ENCODE measurements around the gene FOSB.
"Not testable (repeated sequence)": the region's sequence is repeated elsewhere in the genome, so short reads cannot be mapped to it uniquely, and the experiment has no call there.

The FOSB gene

DNA sequence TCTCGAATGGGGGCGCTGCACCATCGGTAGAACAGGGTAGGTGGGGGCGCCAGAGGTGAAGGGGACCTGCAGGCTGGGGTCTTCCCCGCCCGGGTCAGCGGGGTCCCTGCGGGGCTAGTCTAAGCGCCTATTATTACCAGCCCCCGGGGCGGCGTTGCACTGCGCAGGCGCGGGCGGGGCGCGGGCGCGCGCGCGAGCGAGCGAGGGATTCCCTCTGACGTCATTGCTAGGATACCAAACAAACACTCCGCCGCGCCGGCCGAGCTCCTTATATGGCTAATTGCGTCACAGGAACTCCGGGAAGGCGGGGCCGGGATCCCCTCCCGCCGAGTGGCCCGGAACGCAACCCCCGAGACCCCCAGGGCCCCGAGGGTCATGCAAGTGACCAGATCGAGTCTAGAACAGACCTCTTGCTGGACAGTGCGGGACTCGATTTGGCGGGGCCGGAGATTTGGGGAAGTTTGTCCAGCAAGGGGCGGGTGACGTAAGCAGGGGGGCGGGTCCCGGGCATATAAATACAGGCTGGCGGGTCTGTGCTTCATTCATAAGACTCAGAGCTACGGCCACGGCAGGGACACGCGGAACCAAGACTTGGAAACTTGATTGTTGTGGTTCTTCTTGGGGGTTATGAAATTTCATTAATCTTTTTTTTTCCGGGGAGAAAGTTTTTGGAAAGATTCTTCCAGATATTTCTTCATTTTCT is at the start of gene FOSB:
Gene FOSB, plus strand, starts transcription at position 541 of the 703 bp plus-strand sequence. CDS start 591 bp downstream, outside the sequence.
- peak; percentile 82 to 94 (median 91) for DNase-seq (ENCODE audit: low read depth in 3 of 3, low spot score in 1 of 3)

DNA sequence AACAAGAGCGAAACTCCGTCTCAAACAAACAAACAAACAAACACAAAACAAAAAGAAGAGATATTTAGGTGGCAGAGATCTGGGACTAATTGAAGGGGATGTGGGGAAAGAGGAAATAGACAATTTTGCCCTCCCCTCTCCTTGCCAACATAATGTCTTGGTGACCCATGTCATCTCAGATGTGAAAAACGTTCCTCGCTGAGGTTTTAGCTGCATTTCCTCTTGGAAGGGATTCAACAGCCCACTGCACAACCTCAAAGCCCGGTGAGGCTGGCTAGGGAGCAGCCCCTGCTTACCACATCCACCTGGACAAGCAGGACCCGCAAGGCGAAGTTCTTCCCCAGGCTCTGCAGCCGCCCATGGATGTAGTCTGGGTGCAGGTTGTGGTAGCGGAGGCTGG is 49.0 kb upstream of the FOSB start:
- no peak for DNase-seq (ENCODE audit: low read depth in 3 of 3, low spot score in 1 of 3)

DNA sequence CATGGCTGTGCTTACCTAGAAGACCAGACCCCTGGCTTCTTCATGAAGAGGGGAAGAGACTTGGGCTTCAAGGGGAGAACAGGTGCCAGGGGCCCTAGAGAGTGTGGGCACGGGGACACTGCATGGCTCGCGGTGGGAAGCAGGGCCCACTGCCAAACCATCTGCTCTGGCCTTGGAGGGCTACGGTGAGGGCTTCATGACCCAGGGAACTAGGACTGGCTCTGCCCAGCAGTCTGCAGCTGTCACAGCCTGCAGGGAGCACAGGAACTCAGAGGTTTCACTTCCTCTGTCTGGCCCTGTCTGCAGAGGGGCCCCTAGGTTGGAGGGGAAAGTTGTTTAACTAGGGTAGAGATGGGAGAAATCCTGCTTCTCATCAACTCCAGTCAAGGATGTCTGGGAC is 48.4 kb upstream of the FOSB start:
- DNase-seq (ENCODE audit: low read depth in 3 of 3, low spot score in 1 of 3) = no peak

DNA sequence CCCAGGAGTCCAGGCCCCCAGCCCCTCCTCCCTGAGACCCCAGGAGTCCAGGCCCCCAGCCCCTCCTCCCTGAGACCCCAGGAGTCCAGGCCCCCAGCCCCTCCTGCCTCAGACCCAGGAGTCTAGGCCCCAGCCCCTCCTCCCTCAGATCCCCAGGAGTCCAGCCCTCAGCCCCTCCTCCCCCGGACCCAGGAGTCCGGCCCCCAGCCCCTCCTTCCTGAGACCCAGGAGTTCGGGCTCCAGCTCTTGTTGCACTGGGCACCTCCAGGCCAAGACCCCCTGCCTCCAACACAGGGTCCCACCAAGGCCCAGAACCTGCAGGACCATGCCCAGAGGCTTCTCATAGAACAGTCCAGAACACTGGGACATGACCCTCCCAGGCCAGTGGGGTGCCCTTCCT is 47.9 kb upstream of the FOSB start:
- DNase-seq (ENCODE audit: low read depth in 3 of 3, low spot score in 1 of 3) = no peak

DNA sequence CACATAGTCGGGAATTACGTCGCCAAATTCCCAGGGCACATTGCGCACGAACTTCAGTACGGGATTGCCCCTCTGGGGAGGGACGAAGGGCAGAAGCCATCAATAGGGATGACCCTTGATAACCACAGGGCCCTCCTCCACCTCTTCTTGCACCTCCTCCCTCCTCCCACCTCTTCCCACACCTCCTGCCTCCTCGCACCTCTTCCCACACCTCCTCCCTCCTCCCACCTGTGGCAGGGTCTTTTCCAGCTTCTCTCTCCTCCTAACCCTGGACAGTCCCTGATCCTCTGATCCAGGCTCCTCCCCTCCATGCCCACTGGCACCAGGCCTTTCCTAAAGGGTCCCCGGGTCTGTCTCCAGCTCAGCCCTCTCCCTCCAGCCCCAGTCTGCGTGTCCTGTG is 47.4 kb upstream of the FOSB start:
- DNase-seq (ENCODE audit: low read depth in 3 of 3, low spot score in 1 of 3) = no peak

DNA sequence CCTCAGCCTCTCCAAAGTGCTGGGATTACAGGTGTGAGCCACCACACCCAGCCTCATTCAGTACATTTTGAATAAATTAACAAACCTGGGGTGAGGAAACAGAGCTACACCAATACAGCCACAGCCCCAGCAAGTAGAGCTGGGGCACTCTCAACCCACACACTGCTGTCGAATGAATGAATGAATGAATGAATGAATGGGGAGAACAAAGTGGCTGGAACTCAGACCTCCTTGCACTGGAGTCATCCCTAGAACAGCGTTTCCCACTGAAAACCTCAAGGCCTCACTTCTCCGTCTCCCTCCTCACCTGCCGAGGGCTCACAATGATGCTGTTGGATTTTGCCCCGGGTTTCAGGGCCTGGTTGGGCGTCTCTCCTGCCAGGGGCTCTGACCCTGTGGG is 46.9 kb upstream of the FOSB start:
- DNase-seq (ENCODE audit: low read depth in 3 of 3, low spot score in 1 of 3) = no peak

DNA sequence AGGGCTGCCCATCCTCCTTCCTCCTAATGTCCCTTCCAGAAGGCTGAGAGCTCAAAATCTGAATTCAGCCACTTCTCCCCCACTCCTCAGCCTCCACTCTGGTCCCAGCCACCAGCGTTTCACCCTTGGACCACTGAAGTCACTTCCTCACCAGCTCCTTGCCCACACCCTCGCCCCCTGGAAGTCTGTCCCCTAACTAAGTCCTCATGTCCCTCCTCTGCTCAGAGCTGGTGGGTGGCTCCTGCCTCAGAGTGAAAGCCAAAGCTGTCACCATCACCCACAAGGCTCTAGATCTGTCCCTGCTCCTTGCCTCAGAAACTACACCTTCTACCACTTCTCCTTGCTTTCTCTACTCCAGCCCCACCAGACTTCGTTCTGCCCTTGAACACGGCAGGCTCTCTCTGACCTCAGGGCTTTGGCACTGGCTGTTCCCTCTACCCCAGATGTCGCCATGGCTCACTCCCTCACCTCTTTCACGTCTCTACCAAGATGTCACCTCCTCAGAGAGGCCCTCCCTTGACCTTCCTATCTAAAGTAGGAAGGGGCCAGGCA is 45.8 kb upstream of the FOSB start:
- DNase-seq (ENCODE audit: low read depth in 3 of 3, low spot score in 1 of 3) = no peak

DNA sequence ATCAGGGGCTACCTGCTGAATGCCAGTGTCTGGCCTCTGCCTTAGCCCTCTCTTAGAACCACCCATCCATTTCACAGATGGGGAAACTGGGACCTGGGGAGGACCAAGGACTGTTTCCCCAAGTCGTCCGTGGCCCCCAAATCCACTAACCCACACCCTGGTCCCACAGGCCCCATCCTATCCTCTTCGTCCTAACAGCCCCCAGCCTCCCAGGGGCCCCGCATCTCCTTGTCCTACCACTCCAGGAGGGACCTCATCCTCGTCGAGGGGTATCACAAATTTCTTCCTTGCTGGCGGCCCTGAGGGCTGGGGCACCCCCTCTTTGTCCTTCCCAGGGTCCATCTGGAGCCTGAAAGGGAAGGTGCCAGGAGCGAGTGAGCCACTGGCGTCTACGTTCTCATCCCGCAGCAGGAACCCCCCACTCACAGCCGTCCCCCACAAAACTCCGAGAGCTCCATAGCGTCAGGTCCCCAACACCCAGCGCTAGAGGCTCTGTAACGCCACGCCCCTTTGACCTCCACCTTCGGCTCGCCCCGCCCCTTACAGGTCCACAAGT is 44.7 kb upstream of the FOSB start:
- peak; percentile 51 to 68 (median 58) for DNase-seq (ENCODE audit: low read depth in 3 of 3, low spot score in 1 of 3)

DNA sequence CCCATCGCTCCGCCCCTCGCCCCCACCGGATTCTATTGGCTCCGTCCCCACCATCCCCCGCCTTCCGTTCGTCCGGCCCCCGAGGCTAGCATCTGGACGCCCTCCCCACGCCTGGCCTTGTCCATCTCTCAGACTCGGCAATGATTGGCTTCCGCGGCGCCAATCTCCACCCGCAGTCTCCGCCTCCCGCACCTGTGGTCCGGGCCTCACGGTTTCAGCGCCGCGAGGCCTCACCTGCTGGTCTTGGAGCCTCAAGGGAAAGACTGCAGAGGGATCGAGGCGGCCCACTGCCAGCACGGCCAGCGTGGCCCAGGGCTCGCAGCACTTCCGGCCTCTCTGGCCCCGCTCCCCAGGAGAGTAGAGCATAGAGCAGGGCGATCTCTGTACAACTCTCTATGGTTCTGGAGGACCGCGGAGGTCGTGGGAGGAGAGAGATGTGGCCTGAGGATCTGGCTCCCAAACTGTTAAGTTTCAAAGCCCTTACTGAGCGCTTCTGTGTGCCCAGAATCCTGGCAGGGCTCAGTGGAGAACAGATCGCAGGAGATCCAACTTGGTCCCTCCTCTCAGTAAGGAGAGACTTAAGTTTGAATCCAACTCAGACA is 44.1 kb upstream of the FOSB start, which contains the start of gene ERCC1:
Gene ERCC1, minus strand, starts transcription at position 329 of the 602 bp plus-strand sequence. CDS start 543 bp downstream, outside the sequence.
- DNase-seq (ENCODE audit: low read depth in 3 of 3, low spot score in 1 of 3) = peak in 1 of 3 donors; percentile 48

- no peak for DNase-seq (ENCODE audit: low read depth in 3 of 3, low spot score in 1 of 3)
These were observed 43.4 kb upstream of the FOSB start for GRCh38 chr19:45424191-45425058.

- DNase-seq (ENCODE audit: low read depth in 3 of 3, low spot score in 1 of 3) = no peak
These were observed 39.2 kb upstream of the FOSB start for GRCh38 chr19:45428384-45429231.

DNA sequence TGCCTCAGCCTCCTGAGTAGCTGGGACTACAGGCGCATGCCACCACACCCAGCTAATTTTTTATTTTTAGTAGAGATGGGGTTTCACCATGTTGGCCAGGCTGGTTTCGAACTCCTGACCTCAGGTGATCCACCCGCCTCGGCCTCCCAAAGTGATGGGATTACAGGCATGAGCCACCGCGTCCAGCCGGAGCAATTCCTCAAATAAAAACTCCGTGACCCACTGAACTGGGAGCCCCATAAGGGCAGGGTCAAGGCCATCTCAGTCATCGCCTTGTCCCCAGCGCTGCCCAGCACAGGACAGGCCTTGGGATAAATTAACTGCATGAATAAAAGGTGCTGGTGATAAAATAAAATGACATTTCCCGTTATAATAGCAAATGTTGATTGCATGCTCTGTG is 37.9 kb upstream of the FOSB start:
- DNase-seq (ENCODE audit: low read depth in 3 of 3, low spot score in 1 of 3) = not testable (repeated sequence)

DNA sequence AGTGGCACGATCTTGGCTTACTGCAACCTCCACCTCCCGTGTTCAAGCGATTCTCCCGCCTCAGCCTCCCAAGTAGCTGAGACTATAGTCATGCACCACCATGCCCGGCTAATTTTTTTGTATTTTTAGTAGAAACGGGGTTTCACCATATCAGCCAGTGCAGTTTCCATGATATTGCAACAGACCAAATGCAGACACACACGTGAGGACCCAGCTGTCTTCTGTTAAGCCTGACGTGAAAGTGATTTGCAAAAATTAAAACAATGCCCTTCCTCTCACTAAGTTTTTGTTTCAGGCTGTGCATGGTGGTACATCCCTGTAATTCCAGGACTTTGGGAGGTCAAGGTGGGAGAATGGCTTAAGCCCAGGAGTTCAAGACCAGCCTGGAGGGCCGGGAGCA is 36.8 kb upstream of the FOSB start:
- DNase-seq (ENCODE audit: low read depth in 3 of 3, low spot score in 1 of 3) = not testable (repeated sequence)

- not testable (repeated sequence) for DNase-seq (ENCODE audit: low read depth in 3 of 3, low spot score in 1 of 3)
These were observed 35.3 kb upstream of the FOSB start for GRCh38 chr19:45432543-45432942.

DNA sequence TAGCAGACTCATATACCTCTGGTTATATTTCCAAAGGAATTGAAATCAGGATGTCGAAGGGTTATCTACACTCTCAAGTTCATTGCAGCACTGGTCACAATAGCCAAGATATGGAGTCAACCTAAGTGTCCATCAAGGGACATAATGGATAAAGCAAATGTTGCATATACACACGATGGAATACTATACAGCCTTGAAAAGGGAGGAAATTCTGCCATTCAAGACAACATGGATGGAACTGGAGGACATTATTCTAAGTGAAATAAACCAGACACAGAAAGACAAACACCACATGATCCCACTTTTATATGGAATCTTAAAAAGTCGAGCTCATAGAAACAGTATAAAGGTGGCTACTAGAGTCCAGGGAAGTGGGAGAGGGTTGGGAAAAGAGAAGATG is 30.5 kb upstream of the FOSB start:
- no peak for DNase-seq (ENCODE audit: low read depth in 3 of 3, low spot score in 1 of 3)

- no peak for DNase-seq (ENCODE audit: low read depth in 3 of 3, low spot score in 1 of 3)
These were observed 28.6 kb upstream of the FOSB start for GRCh38 chr19:45439190-45439568.

GRCh38 chr19:45439569-45440258 is 28.1 kb upstream of the FOSB start:
- peak; percentile 56 to 79 (median 77) for DNase-seq (ENCODE audit: low read depth in 3 of 3, low spot score in 1 of 3)

DNA sequence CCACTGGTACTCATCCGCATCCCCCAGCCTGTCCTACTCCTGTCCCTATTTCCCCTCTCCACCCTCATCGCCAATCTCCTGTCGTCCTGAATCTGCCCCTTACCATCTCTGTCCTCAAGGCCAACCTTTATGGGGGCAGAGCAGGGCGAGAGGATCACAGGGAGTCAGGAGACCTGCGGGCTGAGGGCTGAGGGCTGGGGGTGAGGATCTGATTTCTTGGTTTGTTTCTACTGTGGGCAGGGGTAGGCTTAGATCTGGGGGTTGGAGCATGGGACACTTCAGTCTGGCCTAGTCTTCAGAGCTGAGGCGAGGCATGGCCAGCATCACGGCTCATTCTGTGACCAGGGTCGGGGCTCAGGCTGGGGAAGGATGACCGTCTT is 27.5 kb upstream of the FOSB start:
- DNase-seq (ENCODE audit: low read depth in 3 of 3, low spot score in 1 of 3) = no peak

- DNase-seq (ENCODE audit: low read depth in 3 of 3, low spot score in 1 of 3) = no peak
These were observed 26.7 kb upstream of the FOSB start for GRCh38 chr19:45440873-45441654.
